Measurements from ENCODE around the gene IDUA. TPM values are rescaled to one million over a fixed set of nuclear protein-coding genes. Genes with fewer than 3 reads are reported as not detected.

IDUA gene
- polyA plus RNA-seq, 1 experiment = 13.2 TPM

DNA sequence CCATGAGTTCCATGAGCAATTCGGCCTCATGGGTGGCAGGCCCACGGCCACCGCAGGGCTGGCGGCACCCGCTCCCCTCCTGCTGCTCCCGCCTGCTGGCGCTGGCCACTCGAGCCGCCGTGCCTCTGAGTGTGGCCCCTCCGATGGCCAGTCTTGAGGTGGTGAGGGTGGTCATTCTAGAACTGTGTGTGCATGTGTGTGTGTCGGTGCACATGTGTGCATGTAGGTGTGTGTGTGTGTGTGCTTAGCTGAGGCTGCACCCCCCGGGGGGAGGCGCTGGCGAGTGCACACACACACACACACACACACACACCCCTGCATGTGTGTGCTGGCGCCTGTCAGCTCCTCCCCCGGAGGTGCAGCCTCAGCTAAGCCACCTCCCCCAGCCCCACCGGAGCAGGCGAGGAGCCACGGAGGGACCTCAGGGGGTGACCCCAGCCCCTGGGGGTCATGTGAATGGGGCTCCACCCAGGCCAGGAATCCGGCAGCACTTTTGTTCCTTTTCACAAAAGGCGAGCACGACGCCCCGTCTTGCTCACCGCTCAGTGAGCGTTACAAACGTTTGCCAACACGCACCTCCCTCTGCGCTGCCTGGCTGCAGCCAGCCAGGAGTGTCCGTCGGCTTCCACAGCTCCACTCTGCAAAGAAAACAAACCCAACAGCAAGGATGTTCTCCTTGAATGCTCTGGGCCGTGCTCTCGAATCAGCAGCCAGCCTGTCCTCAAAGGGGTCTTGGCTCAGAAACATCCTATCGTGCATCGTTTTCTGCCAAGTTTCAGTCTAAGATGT lies 54.5 kb downstream of the IDUA start:
- CTCF ChIA-PET = interaction anchor here (0.9 kb wide), 1 partner anchor 12 kb away, joined by 3 read pairs; no protein-coding TSS in a partner anchor

DNA sequence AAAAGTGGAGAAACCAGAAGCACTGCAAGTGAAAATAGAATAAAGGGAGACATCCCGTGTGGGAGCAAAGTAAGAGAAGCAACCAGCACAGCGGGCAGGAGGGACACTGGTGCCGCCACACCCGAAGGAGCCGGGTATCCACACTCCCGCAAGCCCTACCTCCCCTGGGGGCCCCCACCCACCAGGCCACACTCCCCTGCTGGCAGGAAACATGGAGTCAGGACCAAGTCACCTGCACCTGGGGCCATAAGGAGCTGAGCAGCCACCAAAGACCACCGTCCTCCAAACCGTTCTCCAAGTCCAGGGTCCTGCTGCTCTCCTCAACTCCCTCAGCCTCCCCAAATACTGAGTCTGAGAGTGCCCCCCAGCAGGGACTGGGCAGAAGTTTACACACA lies 55.1 kb downstream of the IDUA start:
- H3K4me3 ChIP-seq (ENCODE audit: low read depth, low read length) = no peak overlapping the region
- ChIA-PET CTCF (interaction anchor here (0.9 kb wide), 1 partner anchor 11 kb away, joined by 3 read pairs; no protein-coding TSS in a partner anchor), POLR2A (no interaction called here)
- TF ChIP-seq, protein P1, sequence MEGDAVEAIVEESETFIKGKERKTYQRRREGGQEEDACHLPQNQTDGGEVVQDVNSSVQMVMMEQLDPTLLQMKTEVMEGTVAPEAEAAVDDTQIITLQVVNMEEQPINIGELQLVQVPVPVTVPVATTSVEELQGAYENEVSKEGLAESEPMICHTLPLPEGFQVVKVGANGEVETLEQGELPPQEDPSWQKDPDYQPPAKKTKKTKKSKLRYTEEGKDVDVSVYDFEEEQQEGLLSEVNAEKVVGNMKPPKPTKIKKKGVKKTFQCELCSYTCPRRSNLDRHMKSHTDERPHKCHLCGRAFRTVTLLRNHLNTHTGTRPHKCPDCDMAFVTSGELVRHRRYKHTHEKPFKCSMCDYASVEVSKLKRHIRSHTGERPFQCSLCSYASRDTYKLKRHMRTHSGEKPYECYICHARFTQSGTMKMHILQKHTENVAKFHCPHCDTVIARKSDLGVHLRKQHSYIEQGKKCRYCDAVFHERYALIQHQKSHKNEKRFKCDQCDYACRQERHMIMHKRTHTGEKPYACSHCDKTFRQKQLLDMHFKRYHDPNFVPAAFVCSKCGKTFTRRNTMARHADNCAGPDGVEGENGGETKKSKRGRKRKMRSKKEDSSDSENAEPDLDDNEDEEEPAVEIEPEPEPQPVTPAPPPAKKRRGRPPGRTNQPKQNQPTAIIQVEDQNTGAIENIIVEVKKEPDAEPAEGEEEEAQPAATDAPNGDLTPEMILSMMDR (IDR thresholded peaks at IDR 0.05; ENCODE audit: insufficient read depth, low read depth, low read length) = no peak
- DNase-seq (ENCODE audit: low read depth) = no peak
- H3K36me3 ChIP-seq (ENCODE audit: control insufficient read depth, insufficient read depth, low read length) = no peaks in the 10 kb centered on the region
- H3K27me3 ChIP-seq (ENCODE audit: control insufficient read depth, insufficient read depth, low read length) = no peaks in the 10 kb centered on the region

More for the DNA sequence above, 54.5 kb downstream of the IDUA start:
- TF ChIP-seq, protein P1 (IDR thresholded peaks at IDR 0.05; ENCODE audit: insufficient read depth, low read depth, low read length) = no peak
- Histone ChIP-seq H3K27me3 (ENCODE audit: control insufficient read depth, insufficient read depth, low read length) (no peaks in the 10 kb centered on the region), H3K4me3 (ENCODE audit: low read depth, low read length) (no peak overlapping the region), H3K36me3 (ENCODE audit: control insufficient read depth, insufficient read depth, low read length) (no peaks in the 10 kb centered on the region)
- no peak for DNase-seq (ENCODE audit: low read depth)
- POLR2A ChIA-PET = no interaction called here

DNA sequence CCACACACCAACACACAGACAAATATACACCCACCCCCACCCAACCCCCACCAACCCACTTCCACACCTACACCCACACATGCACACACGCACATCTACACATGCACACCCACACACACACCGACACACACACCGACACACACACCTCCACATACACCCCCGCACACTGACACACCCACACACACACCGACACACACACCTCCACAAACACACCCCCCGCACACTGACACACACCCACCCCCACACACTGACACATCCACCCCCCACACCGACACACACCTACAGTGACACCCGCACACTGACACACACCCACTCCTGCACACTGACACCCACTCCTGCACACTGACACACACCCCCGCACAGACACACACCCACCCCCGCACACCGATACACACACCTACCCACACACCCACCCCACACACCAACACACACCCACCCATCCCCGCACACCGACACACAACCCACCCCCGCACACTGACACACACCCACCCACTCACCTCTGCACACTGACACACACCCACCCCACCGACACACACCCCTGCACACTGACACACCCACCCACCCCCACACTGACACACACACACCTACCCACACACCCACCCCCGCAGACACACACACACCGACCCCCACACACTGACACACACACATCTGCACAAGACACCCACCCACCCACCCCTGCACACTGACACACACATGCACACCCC lies 55.7 kb downstream of the IDUA start:
- ChIA-PET CTCF (no interaction called here), POLR2A (no interaction called here)
- H3K4me3 ChIP-seq (ENCODE audit: low read depth, low read length) = no peak overlapping the region
- no peaks in the 10 kb centered on the region for H3K36me3 ChIP-seq (ENCODE audit: control insufficient read depth, insufficient read depth, low read length)
- H3K27me3 ChIP-seq (ENCODE audit: control insufficient read depth, insufficient read depth, low read length) = no peaks in the 10 kb centered on the region
- DNase-seq (ENCODE audit: low read depth) = no peak
- TF ChIP-seq, protein P1 (IDR thresholded peaks at IDR 0.05; ENCODE audit: insufficient read depth, low read depth, low read length) = no peak

DNA sequence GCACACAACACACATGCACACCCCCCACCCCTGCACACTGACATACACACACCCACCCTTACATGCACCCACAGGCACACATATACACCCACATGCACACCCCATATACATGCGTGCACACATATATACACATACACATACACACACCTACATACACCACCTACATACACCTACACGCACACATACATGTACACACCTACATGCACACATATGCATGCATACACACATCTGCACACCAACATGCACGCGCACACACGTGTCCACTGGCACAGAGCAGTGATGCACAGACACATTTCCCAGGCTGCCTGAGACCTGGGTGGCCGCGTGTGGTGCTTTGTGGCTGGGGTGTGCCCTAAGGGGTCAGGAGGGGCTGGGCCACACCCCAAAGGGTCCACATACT lies 56.3 kb downstream of the IDUA start:
- no peak for DNase-seq (ENCODE audit: low read depth)
- no peaks in the 10 kb centered on the region for H3K27me3 ChIP-seq (ENCODE audit: control insufficient read depth, insufficient read depth, low read length)
- TF ChIP-seq, protein P1 (IDR thresholded peaks at IDR 0.05; ENCODE audit: insufficient read depth, low read depth, low read length) = no peak
- POLR2A ChIA-PET = no interaction called here
- no peak overlapping the region for H3K4me3 ChIP-seq (ENCODE audit: low read depth, low read length)
- CTCF ChIA-PET = no interaction called here
- H3K36me3 ChIP-seq (ENCODE audit: control insufficient read depth, insufficient read depth, low read length) = no peaks in the 10 kb centered on the region

DNA sequence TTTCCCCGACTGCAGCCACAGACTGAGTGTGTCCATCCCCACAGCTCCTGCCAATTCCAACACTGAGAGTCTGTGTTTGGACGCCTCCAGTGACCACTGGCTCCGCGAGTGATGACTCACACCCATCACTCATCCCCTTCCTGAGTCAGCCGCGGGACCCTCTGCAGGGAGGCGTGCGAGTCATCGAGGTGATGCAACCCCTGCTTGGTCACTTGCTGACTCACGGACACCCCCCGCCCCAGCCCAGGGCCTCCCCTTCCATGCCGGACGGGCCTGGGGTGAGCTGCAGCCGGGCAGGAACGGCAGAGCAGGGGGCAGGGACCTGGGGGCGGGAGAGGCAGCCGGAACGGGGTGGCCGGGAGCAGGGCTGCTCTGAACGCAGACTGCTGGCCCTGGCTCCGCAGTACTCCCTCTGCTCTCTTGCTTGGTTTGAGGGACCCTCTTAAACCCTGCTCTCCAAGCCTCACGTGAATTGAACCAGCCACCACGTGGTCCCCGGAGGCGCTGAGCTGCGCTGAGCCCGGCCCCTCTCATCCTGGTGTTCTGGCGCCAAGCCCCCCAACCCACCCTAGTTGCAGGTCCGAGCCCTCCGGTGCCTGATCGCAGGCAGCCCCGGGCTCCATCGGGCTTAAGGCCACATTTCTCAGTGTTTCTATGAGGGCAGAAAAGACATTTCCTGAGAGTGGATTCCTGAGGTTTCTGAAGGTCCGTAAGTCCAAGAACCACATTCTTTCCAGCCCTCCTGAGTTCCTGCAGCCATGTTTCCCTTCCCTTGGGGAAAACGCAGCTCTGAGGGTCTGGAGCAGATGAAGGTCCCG lies 57.0 kb downstream of the IDUA start:
- H3K27me3 ChIP-seq (ENCODE audit: control insufficient read depth, insufficient read depth, low read length) = no peaks in the 10 kb centered on the region
- H3K36me3 ChIP-seq (ENCODE audit: control insufficient read depth, insufficient read depth, low read length) = no peaks in the 10 kb centered on the region
- TF ChIP-seq, protein P1 (IDR thresholded peaks at IDR 0.05; ENCODE audit: insufficient read depth, low read depth, low read length) = no peak
- peak; percentile 92 for DNase-seq (ENCODE audit: low read depth)
- CTCF ChIA-PET = no interaction called here
- POLR2A ChIA-PET = no interaction called here
- no peak overlapping the region for H3K4me3 ChIP-seq (ENCODE audit: low read depth, low read length)
